OCI-LY7 (cell line): ENCODE measurements around the gene DENND4B. TPM values are rescaled to one million over a fixed set of nuclear protein-coding genes. Genes with fewer than 3 reads are reported as not detected.
"Not testable (repeated sequence)": the region's sequence is repeated elsewhere in the genome, so short reads cannot be mapped to it uniquely, and the experiment has no call there.

ENCODE experiments used
- BruUV-seq: library from RNA; stranded (reverse); fragments of 400-500 nt; replicated peaks from 2 replicates; lab custom pipeline; 2021; lab: Mats Ljungman, UMichigan
- CTCF ChIA-PET: fragments of 300-600 bp; sonication (Branson Sonifier 250); formaldehyde crosslinking; loops from one replicate; lab custom pipeline; 2022; ENCODE audit warnings: antibody characterized with exemption; ENCODE audit not compliant: unreplicated experiment; lab: Charles Lee
- POLR2A ChIA-PET: fragments of 300-600 bp; sonication (Branson Sonifier 250); formaldehyde crosslinking; loops from one replicate; lab custom pipeline; 2022; ENCODE audit warnings: antibody characterized with exemption; lab: Charles Lee
- DNase-seq: peaks from one replicate; pipeline ENCODE4 v3.0.0-alpha.2; 2015; ENCODE audit warnings: low spot score
- H2AFZ ChIP-seq: fragments of 200-600 bp; sonication (generic), shearing (Covaris generic); 2 replicates; pipeline ENCODE4 v1.6.1; 2014; ENCODE audit warnings: mild to moderate bottlenecking, antibody characterized with exemption, low read length, moderate library complexity
- H3K27ac ChIP-seq: fragments of 200-600 bp; sonication (generic); 2 replicates; pipeline ENCODE4 v1.5.1; 2014; ENCODE audit warnings: mixed run types, low read depth, mild to moderate bottlenecking, moderate library complexity, low read length, inconsistent platforms; ENCODE audit not compliant: poor library complexity, severe bottlenecking
- H3K36me3 ChIP-seq: fragments of 200-600 bp; sonication (generic); 2 replicates; pipeline ENCODE4 v1.6.1; 2014; ENCODE audit warnings: mild to moderate bottlenecking, antibody characterized with exemption, low read length, moderate library complexity, mixed read lengths; ENCODE audit not compliant: insufficient read depth
- H3K4me1 ChIP-seq: fragments of 200-600 bp; sonication (generic); 2 replicates; pipeline ENCODE4 v1.5.1; 2014; ENCODE audit warnings: mild to moderate bottlenecking, low read length; ENCODE audit not compliant: insufficient read depth, poor library complexity, severe bottlenecking
- H3K4me2 ChIP-seq: fragments of 200-600 bp; sonication (generic); 2 replicates; pipeline ENCODE4 v1.6.1; 2014; ENCODE audit warnings: mild to moderate bottlenecking, low read length
- H3K4me3 ChIP-seq: fragments of 200-600 bp; sonication (generic); 2 replicates; pipeline ENCODE4 v1.5.1; 2014; ENCODE audit warnings: mild to moderate bottlenecking, low read depth, low read length; ENCODE audit not compliant: poor library complexity, severe bottlenecking
- H3K79me2 ChIP-seq: fragments of 200-600 bp; sonication (generic); 2 replicates; pipeline ENCODE4 v1.6.1; 2016; ENCODE audit warnings: low read depth, mild to moderate bottlenecking, low read length, moderate library complexity, mixed read lengths; ENCODE audit not compliant: insufficient read depth
- H3K9me2 ChIP-seq: fragments of 200-600 bp; sonication (generic); 2 replicates; pipeline ENCODE4 v1.6.1; 2016; ENCODE audit warnings: mild to moderate bottlenecking, low read length, mixed read lengths; ENCODE audit not compliant: insufficient read depth
- H3K9me3 ChIP-seq: fragments of 200-600 bp; sonication (generic); 2 replicates; pipeline ENCODE4 v1.6.1; 2014; ENCODE audit warnings: mild to moderate bottlenecking, mixed run types, low read length, mixed read lengths
- H4K20me1 ChIP-seq: fragments of 200-600 bp; sonication (generic); 2 replicates; pipeline ENCODE4 v1.6.1; 2014; ENCODE audit warnings: mild to moderate bottlenecking, antibody characterized with exemption, low read length, moderate library complexity, mixed read lengths; ENCODE audit not compliant: insufficient read depth
- CTCF ChIP-seq: fragments of 200-600 bp; sonication (generic); conservative IDR thresholded peaks from 2 replicates; pipeline ENCODE4 v1.5.1; 2014; ENCODE audit warnings: mild to moderate bottlenecking, antibody characterized with exemption, low read length, moderate library complexity, mixed read lengths
- EZH2phosphoT487 ChIP-seq: fragments of 200-600 bp; sonication (generic); IDR thresholded peaks from 2 replicates; pipeline ENCODE4 v1.6.1; 2018; ENCODE audit warnings: low read depth, borderline replicate concordance, mild to moderate bottlenecking, mixed run types, antibody characterized with exemption, low read length, moderate library complexity, mixed read lengths
- intact Hi-C: fragments of 100-400 bp; cut with micrococcal nuclease; formaldehyde crosslinking; loops from one replicate; pipeline ENCODE4 v1.10.0; 2022; ENCODE audit not compliant: unreplicated experiment
- total RNA-seq, 2 experiments: library from RNA; depleted of rRNA in 1 of 2; stranded (reverse); fragments of >200 nt in 1 of 2; shearing (Covaris generic) in 1 of 2; gene quantifications; 2 replicates each; pipeline ENCODE4 v1.2.3, GENCODE V29; 2014 to 2022

Gene DENND4B
- total RNA-seq, 2 experiments from 2014 or later: 50.5 to 164 TPM

- H3K4me1 ChIP-seq: no peaks in the 10 kb centered on the region
- no TSS peak for BruUV-seq
- 0 out of 2 replicates have a peak, but pooled peaks cover 6% of the 10 kb centered on the region for H3K9me3 ChIP-seq
- peaks cover 8% of the 10 kb centered on the region for H4K20me1 ChIP-seq
- no peak overlapping the region for H3K27ac ChIP-seq
- H3K9me2 ChIP-seq: no peaks in the 10 kb centered on the region
- H3K36me3 ChIP-seq: peaks cover 67% of the 10 kb centered on the region
- TF ChIP-seq EZH2phosphoT487: no peak
- TF ChIP-seq CTCF: no peak
- H3K4me3 ChIP-seq: no peak overlapping the region
- DNase-seq: no peak
- H3K4me2 ChIP-seq: no peak overlapping the region
- H3K79me2 ChIP-seq: peaks cover 100% of the 10 kb centered on the region
- no peak overlapping the region for H2AFZ ChIP-seq
- ChIA-PET CTCF (no interaction called here), POLR2A (interaction anchor here (0.9 to 1.6 kb wide), 3 partner anchors 14 to 84 kb away, joined by 3 to 6 read pairs (median 3); no protein-coding TSS in a partner anchor)
- intact Hi-C loops: no loop called here
These were observed 34.2 kb downstream of the DENND4B start for GRCh38 chr1:153912349-153912748.

- H3K4me2 ChIP-seq, H3K4me3 ChIP-seq, H3K27ac ChIP-seq, H3K9me3 ChIP-seq, H4K20me1 ChIP-seq, intact Hi-C loops, DNase-seq, H3K4me1 ChIP-seq, CTCF ChIA-PET, H2AFZ ChIP-seq, BruUV-seq, H3K9me2 ChIP-seq: not testable (repeated sequence)
- Histone ChIP-seq H3K36me3 (peaks cover 68% of the 10 kb centered on the region), H3K79me2 (peaks cover 100% of the 10 kb centered on the region)
- POLR2A ChIA-PET: interaction anchor here (0.7 to 1.7 kb wide), 5 partner anchors 9 to 106 kb away, joined by 3 to 6 read pairs (median 6); no protein-coding TSS in a partner anchor
These were observed 36.0 kb downstream of the DENND4B start for GRCh38 chr1:153910560-153910959.

- H3K36me3 ChIP-seq: peaks cover 66% of the 10 kb centered on the region
- 0 out of 2 replicates have a peak, but pooled peaks cover 6% of the 10 kb centered on the region for H3K9me3 ChIP-seq
- H3K9me2 ChIP-seq: no peaks in the 10 kb centered on the region
- intact Hi-C loops: no loop called here
- ChIA-PET CTCF (no interaction called here), POLR2A (interaction anchor here (0.7 kb wide), 1 partner anchor 77 kb away, joined by 3 read pairs; no protein-coding TSS in a partner anchor)
- H3K4me2 ChIP-seq: no peak overlapping the region
- H3K27ac ChIP-seq: no peak overlapping the region
- H3K4me3 ChIP-seq: no peak overlapping the region
- BruUV-seq: no TSS peak
- H4K20me1 ChIP-seq: peaks cover 13% of the 10 kb centered on the region; the same call in 1 of the 2 replicates
- no peak for DNase-seq
- H3K79me2 ChIP-seq: peaks cover 100% of the 10 kb centered on the region
- TF ChIP-seq EZH2phosphoT487: no peak
- TF ChIP-seq CTCF: no peak
- H3K4me1 ChIP-seq: peaks cover 5% of the 10 kb centered on the region
- no peak overlapping the region for H2AFZ ChIP-seq
These were observed 38.4 kb downstream of the DENND4B start for GRCh38 chr1:153908071-153908470.
